H1 (cell line): ENCODE results near the gene AKR1C2. TPM values are rescaled to one million over a fixed set of nuclear protein-coding genes. Genes with fewer than 3 reads are reported as not detected.

Experiments
- CBX8 ChIP-seq: fragments of 300-800, 300-1000 bp; sonication (generic); IDR thresholded peaks from 2 replicates; pipeline ENCODE4 v1.7.1; 2016; ENCODE audit warnings: low read depth, low read length, borderline replicate concordance
- CEBPB ChIP-seq: IDR thresholded peaks from 2 replicates; pipeline ENCODE4 v1.6.1; 2012; ENCODE audit warnings: low read depth, low read length
- CHD1 ChIP-seq: IDR thresholded peaks from 2 replicates; pipeline ENCODE4 v1.6.1; 2012; ENCODE audit warnings: low read depth, low read length, improper control_type of control experiment
- RXRA ChIP-seq: IDR thresholded peaks from 2 replicates; pipeline ENCODE4 v1.6.1; 2011; ENCODE audit warnings: low read depth, mild to moderate bottlenecking, low read length, moderate library complexity; ENCODE audit not compliant: insufficient read depth
- TAF1 ChIP-seq: IDR thresholded peaks from 2 replicates; pipeline ENCODE4 v1.6.1; 2011; ENCODE audit warnings: mild to moderate bottlenecking, low read depth, low read length
- YY1 ChIP-seq: IDR thresholded peaks from 2 replicates; pipeline ENCODE4 v1.6.1; 2011; ENCODE audit warnings: low read depth, mild to moderate bottlenecking, low read length
- ZNF274 ChIP-seq: IDR thresholded peaks from 2 replicates; pipeline ENCODE4 v1.7.0; 2012; ENCODE audit warnings: low read length, borderline replicate concordance; ENCODE audit errors: extremely low read depth
- polyA plus RNA-seq, 7 experiments: library from polyadenylated mRNA; depleted of rRNA in 3 of 7; stranded (reverse) in 5 of 7; unstranded in 2 of 7; fragments of >200 nt in 5 of 7; fragments of 200-250 nt in 2 of 7; gene quantifications; 1 replicate in 5 of 7; 2 replicates in 1 of 7; 4 replicates in 1 of 7; pipeline versions ENCODE4 v1.2.1 to v1.2.3, GENCODE V29; 2011 to 2013; ENCODE audit warnings: missing spikeins in 2 of 7, mixed read lengths in 2 of 7
- total RNA-seq: library from RNA; stranded (reverse); fragmentation: NEBNext Ultra II Directional; extraction: Animal tissue kit (Norgen Biotek cat#: 25700); gene quantifications from 2 replicates; pipeline ENCODE4 v1.2.1, GENCODE V29; 2021
- TF ChIP-seq, protein P1 (sequence below): fragments of 300-600 bp; sonication (generic); IDR thresholded peaks from 2 replicates; pipeline ENCODE4 v1.7.1; 2012; ENCODE audit warnings: low read length, moderate library complexity, mild to moderate bottlenecking, inconsistent platforms; ENCODE audit not compliant: insufficient replicate concordance

The AKR1C2 gene
- total and polyA plus RNA-seq, 2 of the 8 experiments (the other 6 are each of a cell fraction or from before 2014, with no cell fraction given) = 0.77 to 1.2 TPM

DNA sequence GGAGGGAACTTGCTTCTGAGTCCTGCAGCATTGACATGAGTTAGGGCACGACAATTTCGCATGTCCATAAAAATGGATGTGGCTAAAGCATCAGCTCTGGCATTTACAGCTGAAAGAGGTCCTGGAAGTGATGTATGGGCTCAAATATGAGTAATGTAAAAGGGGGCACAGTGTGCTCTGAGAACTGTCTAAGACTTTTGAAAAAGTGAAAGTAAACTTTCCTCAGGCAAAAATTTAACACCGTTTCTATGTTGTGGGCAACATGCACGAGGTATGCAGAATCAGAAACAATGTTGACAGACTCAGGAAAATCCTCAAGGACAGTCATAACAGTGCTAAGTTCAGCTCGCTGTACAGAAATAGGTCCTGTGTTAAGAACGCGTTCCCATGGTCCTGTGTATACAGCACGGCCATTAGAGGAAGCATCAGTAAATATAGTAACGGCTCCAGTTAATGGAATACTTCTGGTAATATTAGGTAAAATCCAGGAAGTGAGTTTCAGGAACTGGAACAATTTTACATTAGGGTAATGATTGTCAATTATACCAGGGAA lies 37.9 kb upstream of the AKR1C2 start (continued):
- TF ChIP-seq, protein P1, sequence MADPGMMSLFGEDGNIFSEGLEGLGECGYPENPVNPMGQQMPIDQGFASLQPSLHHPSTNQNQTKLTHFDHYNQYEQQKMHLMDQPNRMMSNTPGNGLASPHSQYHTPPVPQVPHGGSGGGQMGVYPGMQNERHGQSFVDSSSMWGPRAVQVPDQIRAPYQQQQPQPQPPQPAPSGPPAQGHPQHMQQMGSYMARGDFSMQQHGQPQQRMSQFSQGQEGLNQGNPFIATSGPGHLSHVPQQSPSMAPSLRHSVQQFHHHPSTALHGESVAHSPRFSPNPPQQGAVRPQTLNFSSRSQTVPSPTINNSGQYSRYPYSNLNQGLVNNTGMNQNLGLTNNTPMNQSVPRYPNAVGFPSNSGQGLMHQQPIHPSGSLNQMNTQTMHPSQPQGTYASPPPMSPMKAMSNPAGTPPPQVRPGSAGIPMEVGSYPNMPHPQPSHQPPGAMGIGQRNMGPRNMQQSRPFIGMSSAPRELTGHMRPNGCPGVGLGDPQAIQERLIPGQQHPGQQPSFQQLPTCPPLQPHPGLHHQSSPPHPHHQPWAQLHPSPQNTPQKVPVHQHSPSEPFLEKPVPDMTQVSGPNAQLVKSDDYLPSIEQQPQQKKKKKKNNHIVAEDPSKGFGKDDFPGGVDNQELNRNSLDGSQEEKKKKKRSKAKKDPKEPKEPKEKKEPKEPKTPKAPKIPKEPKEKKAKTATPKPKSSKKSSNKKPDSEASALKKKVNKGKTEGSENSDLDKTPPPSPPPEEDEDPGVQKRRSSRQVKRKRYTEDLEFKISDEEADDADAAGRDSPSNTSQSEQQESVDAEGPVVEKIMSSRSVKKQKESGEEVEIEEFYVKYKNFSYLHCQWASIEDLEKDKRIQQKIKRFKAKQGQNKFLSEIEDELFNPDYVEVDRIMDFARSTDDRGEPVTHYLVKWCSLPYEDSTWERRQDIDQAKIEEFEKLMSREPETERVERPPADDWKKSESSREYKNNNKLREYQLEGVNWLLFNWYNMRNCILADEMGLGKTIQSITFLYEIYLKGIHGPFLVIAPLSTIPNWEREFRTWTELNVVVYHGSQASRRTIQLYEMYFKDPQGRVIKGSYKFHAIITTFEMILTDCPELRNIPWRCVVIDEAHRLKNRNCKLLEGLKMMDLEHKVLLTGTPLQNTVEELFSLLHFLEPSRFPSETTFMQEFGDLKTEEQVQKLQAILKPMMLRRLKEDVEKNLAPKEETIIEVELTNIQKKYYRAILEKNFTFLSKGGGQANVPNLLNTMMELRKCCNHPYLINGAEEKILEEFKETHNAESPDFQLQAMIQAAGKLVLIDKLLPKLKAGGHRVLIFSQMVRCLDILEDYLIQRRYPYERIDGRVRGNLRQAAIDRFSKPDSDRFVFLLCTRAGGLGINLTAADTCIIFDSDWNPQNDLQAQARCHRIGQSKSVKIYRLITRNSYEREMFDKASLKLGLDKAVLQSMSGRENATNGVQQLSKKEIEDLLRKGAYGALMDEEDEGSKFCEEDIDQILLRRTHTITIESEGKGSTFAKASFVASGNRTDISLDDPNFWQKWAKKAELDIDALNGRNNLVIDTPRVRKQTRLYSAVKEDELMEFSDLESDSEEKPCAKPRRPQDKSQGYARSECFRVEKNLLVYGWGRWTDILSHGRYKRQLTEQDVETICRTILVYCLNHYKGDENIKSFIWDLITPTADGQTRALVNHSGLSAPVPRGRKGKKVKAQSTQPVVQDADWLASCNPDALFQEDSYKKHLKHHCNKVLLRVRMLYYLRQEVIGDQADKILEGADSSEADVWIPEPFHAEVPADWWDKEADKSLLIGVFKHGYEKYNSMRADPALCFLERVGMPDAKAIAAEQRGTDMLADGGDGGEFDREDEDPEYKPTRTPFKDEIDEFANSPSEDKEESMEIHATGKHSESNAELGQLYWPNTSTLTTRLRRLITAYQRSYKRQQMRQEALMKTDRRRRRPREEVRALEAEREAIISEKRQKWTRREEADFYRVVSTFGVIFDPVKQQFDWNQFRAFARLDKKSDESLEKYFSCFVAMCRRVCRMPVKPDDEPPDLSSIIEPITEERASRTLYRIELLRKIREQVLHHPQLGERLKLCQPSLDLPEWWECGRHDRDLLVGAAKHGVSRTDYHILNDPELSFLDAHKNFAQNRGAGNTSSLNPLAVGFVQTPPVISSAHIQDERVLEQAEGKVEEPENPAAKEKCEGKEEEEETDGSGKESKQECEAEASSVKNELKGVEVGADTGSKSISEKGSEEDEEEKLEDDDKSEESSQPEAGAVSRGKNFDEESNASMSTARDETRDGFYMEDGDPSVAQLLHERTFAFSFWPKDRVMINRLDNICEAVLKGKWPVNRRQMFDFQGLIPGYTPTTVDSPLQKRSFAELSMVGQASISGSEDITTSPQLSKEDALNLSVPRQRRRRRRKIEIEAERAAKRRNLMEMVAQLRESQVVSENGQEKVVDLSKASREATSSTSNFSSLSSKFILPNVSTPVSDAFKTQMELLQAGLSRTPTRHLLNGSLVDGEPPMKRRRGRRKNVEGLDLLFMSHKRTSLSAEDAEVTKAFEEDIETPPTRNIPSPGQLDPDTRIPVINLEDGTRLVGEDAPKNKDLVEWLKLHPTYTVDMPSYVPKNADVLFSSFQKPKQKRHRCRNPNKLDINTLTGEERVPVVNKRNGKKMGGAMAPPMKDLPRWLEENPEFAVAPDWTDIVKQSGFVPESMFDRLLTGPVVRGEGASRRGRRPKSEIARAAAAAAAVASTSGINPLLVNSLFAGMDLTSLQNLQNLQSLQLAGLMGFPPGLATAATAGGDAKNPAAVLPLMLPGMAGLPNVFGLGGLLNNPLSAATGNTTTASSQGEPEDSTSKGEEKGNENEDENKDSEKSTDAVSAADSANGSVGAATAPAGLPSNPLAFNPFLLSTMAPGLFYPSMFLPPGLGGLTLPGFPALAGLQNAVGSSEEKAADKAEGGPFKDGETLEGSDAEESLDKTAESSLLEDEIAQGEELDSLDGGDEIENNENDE = no peak
- TF ChIP-seq CHD1 (no peak), RXRA (no peak), CBX8 (no peak), YY1 (no peak), TAF1 (no peak), CEBPB (no peak), ZNF274 (no peak)
